Gastrocnemius medialis (tissue), 4 donors: ENCODE results near the gene TFAP2A.

Experiments used
- POLR2A ChIP-seq, 2 donors: fragments of 450-650 bp; IDR thresholded peaks; one replicate each; pipeline ENCODE4 v1.6.1; 2017; ENCODE audit warnings: antibody characterized with exemption in 2 of 2, mild to moderate bottlenecking in 2 of 2, moderate library complexity in 2 of 2
- TF ChIP-seq, protein P1 (sequence below), 5 experiments: fragments of 450-650 bp in 3 of 5; fragments of 200-600 bp in 2 of 5; sonication (generic) in 2 of 5; IDR thresholded peaks in 4 of 5; conservative IDR thresholded peaks in 1 of 5; 1 replicate in 4 of 5; 2 replicates in 1 of 5; pipeline ENCODE4 v1.5.1; 2016 to 2019; ENCODE audit warnings: antibody characterized with exemption in 5 of 5, mild to moderate bottlenecking in 3 of 5, moderate library complexity in 3 of 5

DNA sequence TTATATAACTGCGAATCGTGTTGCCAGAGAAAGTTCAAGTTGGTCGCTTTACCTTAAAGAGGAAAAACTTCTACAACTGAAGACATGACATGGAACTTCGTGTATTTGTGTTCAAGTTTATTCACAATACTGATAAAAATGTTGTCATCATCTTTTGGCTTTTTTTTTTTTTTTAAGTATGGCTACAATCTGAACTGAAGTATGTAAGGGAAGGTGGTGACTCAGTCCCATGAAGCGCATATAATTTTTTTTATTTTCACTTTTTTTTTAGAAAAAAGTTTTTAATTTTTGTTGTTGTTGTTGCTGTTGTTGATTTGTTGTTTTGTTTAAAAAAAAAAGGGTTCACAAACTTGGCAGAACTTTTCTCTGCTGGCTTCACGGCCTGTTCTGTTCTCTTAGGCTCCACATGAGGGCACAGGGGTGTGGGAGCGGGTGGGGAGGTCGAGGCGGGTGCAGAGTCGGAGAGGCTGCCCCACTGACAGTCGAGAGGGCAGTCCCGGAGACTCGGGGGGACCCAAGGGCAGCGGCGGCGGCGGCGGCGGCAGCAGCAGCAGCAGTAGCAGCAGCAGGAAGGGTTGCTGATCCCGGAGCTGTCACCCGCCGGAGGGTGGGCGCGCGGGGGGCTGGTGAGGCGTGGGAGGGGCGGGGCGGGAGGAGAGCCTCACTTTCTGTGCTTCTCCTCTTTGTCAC, 17.0 kb downstream of the TFAP2A start:
- TF ChIP-seq, protein P1, sequence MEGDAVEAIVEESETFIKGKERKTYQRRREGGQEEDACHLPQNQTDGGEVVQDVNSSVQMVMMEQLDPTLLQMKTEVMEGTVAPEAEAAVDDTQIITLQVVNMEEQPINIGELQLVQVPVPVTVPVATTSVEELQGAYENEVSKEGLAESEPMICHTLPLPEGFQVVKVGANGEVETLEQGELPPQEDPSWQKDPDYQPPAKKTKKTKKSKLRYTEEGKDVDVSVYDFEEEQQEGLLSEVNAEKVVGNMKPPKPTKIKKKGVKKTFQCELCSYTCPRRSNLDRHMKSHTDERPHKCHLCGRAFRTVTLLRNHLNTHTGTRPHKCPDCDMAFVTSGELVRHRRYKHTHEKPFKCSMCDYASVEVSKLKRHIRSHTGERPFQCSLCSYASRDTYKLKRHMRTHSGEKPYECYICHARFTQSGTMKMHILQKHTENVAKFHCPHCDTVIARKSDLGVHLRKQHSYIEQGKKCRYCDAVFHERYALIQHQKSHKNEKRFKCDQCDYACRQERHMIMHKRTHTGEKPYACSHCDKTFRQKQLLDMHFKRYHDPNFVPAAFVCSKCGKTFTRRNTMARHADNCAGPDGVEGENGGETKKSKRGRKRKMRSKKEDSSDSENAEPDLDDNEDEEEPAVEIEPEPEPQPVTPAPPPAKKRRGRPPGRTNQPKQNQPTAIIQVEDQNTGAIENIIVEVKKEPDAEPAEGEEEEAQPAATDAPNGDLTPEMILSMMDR (IDR thresholded peaks at IDR 0.05 in 4 of 5, conservative IDR thresholded peaks at IDR 0.05 in 1 of 5): no peak
- TF ChIP-seq POLR2A (IDR thresholded peaks at IDR 0.05): no peak
